ENCODE results near the gene TGM2. TPM values are rescaled to one million over a fixed set of nuclear protein-coding genes. Genes with fewer than 3 reads are reported as not detected.

Gene TGM2
- total RNA-seq, 1 experiment from 2014 or later: 113 TPM

DNA sequence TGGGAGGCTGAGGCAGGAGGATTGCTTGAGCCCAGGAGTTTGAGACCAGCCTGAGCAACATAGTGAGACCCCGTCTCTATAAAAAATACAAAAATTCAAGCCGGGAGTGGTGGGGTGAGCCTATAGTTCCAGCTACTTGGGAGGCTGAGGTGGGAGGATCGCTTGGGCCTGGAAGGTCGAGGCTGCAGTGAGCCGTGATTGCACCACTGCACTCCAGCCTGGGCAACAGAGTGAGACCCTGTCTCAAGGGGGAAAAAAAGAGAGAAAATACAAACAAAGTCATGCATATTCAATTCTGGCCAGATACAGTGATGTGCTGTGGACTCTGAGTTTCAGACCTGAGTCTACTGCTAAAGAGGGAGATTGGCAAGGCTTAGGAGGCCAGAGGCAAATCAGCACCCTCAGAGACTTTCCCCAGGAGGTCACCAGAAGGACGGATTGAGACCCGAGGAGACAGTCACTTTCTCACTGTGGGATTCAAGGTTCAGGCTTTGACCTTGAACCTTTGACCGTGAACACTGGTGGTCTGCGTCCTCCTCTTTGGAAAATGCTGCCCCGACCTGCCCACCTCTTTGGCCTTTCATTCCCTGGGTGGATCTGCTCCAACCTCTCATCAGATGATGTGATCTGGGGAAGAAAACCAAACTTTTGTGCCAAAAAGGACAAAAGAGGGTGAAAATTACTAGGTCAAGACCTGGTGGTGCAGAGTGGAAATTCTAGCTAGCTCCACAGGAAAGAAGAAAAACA is 31.2 kb downstream of the TGM2 start:
- ATAC-seq: no peak
- ChIA-PET POLR2A (no interaction called here), CTCF (interaction anchor here (0.7 kb wide), 1 partner anchor 33 kb away, joined by 3 read pairs; no protein-coding TSS in a partner anchor)
- no peak for DNase-seq (ENCODE audit: low read depth, low spot score)
- H3K36me3 ChIP-seq (ENCODE audit: control insufficient read depth, insufficient read depth, low read length): no peaks in the 10 kb centered on the region
- in situ Hi-C loops (cut with HindIII; ENCODE audit: low pct_unique_long_range_greater_than_20kb, low sequenced_read_pairs) (no loop called here), intact Hi-C loops (cut with micrococcal nuclease; ENCODE audit: unreplicated experiment) (no loop called here)
- TF ChIP-seq POLR2AphosphoS5 (IDR thresholded peaks at IDR 0.05; ENCODE audit: low read depth, low read length) (no peak), TCF7L2 (IDR thresholded peaks at IDR 0.05; ENCODE audit: low read depth, low read length) (no peak)
- no peak overlapping the region for H3K4me3 ChIP-seq (ENCODE audit: low read depth in 2 of 2, low read length in 2 of 2)
- no TSS peak for BruUV-seq (replicated peaks)
- no peaks in the 10 kb centered on the region for H3K27me3 ChIP-seq (ENCODE audit: control insufficient read depth, insufficient read depth, low read length)
- no peaks in the 10 kb centered on the region for H3K9me3 ChIP-seq (ENCODE audit: control insufficient read depth, insufficient read depth, low read depth, low read length)
- H3K27ac ChIP-seq (ENCODE audit: low read length): peak overlapping the region; percentile 83
- peaks cover 40% of the 10 kb centered on the region for H3K4me1 ChIP-seq (ENCODE audit: control insufficient read depth, insufficient read depth, low read length)

DNA sequence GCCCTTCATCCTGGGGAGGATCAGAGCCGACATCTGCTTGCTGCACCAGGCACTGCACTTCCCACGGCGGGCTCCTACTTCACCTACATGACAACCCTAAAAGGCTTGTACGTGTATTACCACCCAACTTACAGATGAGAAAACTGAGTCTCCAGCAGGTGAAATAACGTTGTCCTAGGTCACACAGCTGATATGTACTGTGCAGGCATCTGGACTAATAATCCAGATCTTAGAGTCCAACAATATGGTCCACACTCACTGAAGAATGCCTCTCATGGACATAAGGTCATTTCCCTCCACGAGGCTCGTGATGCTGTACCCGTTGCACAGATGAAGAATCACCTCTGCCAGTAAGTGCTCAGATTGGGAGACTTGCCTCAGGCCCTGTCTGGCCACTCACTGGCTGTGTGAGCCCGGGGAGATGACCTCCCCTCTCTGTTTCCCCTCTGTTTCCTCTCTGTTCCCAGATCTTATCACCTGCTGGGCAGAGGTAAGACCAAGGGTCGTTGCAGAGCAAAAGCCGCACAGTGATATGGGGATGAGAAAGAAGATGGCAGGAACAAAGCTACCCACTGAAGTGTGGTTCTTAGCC is 32.1 kb downstream of the TGM2 start:
- POLR2A ChIA-PET: no interaction called here

More for the DNA sequence above, 32.1 kb downstream of the TGM2 start:
- Histone ChIP-seq H3K4me1 (ENCODE audit: control insufficient read depth, insufficient read depth, low read length) (peaks cover 48% of the 10 kb centered on the region), H3K27ac (ENCODE audit: low read length) (peak overlapping the region; percentile 74; the same call in 1 of the 2 replicates), H3K36me3 (ENCODE audit: control insufficient read depth, insufficient read depth, low read length) (no peaks in the 10 kb centered on the region), H3K9me3 (ENCODE audit: control insufficient read depth, insufficient read depth, low read depth, low read length) (no peaks in the 10 kb centered on the region), H3K27me3 (ENCODE audit: control insufficient read depth, insufficient read depth, low read length) (no peaks in the 10 kb centered on the region), H3K4me3 (ENCODE audit: low read depth in 2 of 2, low read length in 2 of 2) (no peak overlapping the region)
- no peak for TF ChIP-seq TCF7L2 (IDR thresholded peaks at IDR 0.05; ENCODE audit: low read depth, low read length)
- TF ChIP-seq, protein P1, sequence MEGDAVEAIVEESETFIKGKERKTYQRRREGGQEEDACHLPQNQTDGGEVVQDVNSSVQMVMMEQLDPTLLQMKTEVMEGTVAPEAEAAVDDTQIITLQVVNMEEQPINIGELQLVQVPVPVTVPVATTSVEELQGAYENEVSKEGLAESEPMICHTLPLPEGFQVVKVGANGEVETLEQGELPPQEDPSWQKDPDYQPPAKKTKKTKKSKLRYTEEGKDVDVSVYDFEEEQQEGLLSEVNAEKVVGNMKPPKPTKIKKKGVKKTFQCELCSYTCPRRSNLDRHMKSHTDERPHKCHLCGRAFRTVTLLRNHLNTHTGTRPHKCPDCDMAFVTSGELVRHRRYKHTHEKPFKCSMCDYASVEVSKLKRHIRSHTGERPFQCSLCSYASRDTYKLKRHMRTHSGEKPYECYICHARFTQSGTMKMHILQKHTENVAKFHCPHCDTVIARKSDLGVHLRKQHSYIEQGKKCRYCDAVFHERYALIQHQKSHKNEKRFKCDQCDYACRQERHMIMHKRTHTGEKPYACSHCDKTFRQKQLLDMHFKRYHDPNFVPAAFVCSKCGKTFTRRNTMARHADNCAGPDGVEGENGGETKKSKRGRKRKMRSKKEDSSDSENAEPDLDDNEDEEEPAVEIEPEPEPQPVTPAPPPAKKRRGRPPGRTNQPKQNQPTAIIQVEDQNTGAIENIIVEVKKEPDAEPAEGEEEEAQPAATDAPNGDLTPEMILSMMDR (IDR thresholded peaks at IDR 0.05): no peak
- TF ChIP-seq SIN3A (IDR thresholded peaks at IDR 0.05; ENCODE audit: borderline replicate concordance, insufficient read depth, low read depth, low read length): no peak
- no peak for TF ChIP-seq POLR2AphosphoS5 (IDR thresholded peaks at IDR 0.05; ENCODE audit: low read depth, low read length)
- TF ChIP-seq, protein P2, sequence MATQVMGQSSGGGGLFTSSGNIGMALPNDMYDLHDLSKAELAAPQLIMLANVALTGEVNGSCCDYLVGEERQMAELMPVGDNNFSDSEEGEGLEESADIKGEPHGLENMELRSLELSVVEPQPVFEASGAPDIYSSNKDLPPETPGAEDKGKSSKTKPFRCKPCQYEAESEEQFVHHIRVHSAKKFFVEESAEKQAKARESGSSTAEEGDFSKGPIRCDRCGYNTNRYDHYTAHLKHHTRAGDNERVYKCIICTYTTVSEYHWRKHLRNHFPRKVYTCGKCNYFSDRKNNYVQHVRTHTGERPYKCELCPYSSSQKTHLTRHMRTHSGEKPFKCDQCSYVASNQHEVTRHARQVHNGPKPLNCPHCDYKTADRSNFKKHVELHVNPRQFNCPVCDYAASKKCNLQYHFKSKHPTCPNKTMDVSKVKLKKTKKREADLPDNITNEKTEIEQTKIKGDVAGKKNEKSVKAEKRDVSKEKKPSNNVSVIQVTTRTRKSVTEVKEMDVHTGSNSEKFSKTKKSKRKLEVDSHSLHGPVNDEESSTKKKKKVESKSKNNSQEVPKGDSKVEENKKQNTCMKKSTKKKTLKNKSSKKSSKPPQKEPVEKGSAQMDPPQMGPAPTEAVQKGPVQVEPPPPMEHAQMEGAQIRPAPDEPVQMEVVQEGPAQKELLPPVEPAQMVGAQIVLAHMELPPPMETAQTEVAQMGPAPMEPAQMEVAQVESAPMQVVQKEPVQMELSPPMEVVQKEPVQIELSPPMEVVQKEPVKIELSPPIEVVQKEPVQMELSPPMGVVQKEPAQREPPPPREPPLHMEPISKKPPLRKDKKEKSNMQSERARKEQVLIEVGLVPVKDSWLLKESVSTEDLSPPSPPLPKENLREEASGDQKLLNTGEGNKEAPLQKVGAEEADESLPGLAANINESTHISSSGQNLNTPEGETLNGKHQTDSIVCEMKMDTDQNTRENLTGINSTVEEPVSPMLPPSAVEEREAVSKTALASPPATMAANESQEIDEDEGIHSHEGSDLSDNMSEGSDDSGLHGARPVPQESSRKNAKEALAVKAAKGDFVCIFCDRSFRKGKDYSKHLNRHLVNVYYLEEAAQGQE (IDR thresholded peaks at IDR 0.05; ENCODE audit: insufficient read depth in 1 of 2, low read depth in 2 of 2, low read length in 1 of 2): no peak
- ATAC-seq (no peak), DNase-seq (ENCODE audit: low read depth, low spot score) (no peak)
- intact Hi-C loops (cut with micrococcal nuclease; ENCODE audit: unreplicated experiment) (no loop called here), in situ Hi-C loops (cut with HindIII; ENCODE audit: low pct_unique_long_range_greater_than_20kb, low sequenced_read_pairs) (no loop called here)
- CTCF ChIA-PET: interaction anchor here (0.7 kb wide), 3 partner anchors 19 to 34 kb away, joined by 3 read pairs; no protein-coding TSS in a partner anchor
- no TSS peak for BruUV-seq (replicated peaks)
